GM20000 (cell line): ENCODE data around the gene CSMD2.

Experiments
- DNase-seq: peaks from one replicate; pipeline ENCODE4 v3.0.0; 2012; ENCODE audit warnings: low spot score
- TF ChIP-seq, protein P1 (sequence below): IDR thresholded peaks from 2 replicates; pipeline ENCODE4 v1.5.1; 2012; ENCODE audit warnings: mild to moderate bottlenecking, control low read depth; ENCODE audit errors: extremely low read depth, missing control alignments

The CSMD2 gene

DNA sequence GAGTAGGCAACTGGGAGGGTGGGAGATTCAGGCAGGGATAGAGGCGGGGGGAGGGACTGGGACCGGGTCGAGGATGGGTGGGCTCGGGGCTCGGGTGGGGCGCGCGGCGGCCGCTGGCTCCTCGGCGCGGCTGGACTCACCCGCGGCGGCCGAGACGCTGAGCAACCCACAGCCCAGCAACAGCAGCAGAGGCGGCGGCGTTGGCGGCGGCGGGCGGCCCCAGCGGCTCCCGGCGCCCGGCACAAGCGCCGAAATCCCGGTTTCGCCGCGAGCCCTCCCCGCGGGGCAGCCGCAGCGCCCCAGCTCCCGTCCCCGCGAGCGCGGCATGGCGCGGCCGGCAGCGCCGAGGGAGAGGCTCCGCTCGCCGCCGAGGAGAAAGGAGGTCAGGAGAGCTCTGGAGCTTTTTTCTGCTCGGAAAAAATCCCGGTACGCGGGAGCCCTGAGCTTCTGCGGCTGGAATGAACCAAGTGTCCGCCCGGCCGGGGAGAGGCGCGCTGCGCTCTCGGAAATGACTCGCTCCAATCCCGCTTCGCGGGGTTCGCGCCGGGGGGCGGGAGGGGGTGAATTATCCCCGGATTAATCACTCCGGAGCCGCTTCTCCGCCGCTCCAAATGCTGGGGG is at the start of gene CSMD2:
Gene CSMD2 (minus strand): TSS at position 460 of the 621 bp plus-strand sequence. CDS start 133 bp downstream, at position 327.
- TF ChIP-seq, protein P1, sequence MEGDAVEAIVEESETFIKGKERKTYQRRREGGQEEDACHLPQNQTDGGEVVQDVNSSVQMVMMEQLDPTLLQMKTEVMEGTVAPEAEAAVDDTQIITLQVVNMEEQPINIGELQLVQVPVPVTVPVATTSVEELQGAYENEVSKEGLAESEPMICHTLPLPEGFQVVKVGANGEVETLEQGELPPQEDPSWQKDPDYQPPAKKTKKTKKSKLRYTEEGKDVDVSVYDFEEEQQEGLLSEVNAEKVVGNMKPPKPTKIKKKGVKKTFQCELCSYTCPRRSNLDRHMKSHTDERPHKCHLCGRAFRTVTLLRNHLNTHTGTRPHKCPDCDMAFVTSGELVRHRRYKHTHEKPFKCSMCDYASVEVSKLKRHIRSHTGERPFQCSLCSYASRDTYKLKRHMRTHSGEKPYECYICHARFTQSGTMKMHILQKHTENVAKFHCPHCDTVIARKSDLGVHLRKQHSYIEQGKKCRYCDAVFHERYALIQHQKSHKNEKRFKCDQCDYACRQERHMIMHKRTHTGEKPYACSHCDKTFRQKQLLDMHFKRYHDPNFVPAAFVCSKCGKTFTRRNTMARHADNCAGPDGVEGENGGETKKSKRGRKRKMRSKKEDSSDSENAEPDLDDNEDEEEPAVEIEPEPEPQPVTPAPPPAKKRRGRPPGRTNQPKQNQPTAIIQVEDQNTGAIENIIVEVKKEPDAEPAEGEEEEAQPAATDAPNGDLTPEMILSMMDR = no peak
- DNase-seq = no peak

DNA sequence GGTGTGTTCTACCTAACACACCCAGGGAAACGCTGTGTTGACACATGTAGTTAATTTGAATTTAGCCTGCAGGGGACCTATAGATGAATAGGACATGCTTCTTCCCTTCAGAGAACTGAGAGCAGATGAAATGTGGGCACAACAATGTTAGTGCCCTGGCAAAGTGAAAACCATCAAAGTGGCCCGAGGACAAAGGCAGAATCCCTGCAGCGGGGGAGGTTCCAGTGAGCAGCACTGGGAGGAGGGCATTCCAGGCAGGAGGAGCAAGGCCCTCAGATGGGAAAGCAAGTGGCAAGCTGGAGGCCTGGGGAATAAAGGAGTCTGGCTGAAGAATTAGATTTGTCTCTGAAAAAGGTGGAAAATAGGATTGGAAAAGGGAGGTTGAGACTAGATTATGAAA is 48.9 kb upstream of the CSMD2 start:
- no peak for DNase-seq
- TF ChIP-seq, protein P1 = no peak

DNA sequence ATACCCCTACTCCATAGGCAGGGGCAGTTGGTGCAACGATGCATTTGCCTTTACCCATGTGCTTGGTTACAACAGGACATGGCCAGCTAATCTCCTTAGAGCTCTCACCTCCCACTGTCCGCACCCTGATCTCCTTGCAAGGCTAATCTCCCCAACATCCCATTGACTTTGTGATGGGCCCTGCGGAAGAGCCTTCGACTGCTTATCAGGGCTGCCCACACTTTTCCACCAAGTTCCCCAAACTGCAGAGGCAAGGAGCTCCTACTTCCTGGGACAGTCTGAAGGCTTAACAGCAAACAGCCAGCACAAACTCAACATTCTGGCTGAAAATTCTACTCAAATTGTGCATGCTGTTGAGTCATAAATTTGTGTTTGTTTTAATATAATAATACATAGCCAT is 47.6 kb upstream of the CSMD2 start:
- DNase-seq = no peak
- TF ChIP-seq, protein P1 = no peak

DNA sequence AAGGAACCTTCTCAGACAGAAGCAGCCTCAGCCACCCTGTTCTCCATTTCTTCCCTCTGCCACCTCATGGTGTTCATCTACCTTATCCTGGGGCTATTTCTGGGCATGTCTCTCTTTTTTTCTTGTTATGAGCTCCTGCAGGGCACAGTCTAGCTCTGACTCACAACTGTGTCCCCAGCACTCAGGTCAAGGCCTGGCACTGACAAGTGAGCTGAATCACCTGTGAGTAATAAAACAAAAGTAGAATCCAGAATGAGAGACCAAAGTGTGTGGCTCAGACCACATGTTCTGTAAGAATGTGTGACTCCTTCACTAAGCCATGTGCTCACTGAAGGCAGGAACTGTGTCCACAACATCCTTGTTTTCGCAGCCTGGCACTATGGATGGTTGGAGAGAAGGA is 34.9 kb upstream of the CSMD2 start:
- TF ChIP-seq, protein P1 = no peak
- no peak for DNase-seq

DNA sequence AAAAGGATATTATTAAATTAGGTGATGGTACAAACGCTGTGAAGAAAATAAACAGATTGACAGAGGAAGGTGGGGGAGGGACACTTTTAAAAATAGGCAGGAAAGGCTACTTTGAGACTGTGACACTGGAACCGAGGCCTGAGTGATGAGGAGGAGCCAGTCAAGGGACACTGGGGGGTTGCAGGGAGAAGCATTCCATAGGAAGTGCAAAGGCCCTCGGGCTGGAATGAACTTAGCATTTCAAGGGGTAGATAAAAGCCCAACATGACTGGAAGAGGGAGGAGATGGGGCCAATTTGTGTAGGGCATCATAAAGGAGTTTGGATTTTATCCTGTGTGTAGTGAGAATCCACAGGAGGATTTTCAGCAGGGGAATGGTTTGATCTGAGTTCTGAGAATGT is 27.6 kb upstream of the CSMD2 start:
- DNase-seq = no peak
- TF ChIP-seq, protein P1 = no peak

DNA sequence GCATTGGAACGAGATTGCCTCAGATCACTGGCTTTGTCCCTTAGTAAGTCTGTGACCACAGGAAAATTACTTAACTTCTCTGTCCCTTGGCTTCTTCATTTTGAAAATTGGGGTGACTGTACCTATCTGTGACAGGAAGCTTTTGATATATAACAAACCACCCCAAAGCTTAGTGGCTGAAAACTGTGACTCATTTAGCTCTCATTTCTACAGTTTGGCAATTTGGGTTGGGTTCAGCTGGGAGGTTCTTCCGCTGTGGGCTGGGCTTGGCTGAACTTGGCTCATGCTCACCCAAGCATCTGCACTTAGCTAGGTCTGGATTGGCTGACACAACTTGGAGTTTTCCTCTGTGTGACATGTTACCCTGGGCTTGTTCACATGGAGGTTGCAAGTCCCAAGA is 25.7 kb upstream of the CSMD2 start:
- no peak for DNase-seq
- TF ChIP-seq, protein P1 = no peak

DNA sequence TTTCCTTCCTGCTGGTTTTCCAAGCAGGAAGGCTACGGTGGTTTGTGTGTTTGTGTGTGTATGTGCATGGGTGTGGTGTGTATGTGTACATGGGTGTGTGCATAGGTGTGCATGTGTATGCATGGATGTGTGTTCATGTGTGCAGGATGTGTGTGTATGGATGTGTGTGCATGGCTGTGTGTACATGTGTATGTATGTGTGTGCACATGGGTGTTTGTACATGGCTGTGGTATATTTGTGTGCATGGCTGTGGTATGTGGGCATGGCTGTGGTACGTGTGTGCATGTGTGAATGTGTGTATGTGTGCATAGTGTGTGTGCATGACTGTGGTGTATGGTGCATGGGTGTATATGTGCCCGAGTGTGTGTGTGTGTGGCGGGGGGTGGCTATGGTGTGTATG is 24.0 kb upstream of the CSMD2 start:
- TF ChIP-seq, protein P1 = no peak

More for the DNA sequence above, 24.0 kb upstream of the CSMD2 start:
- no peak for DNase-seq
